Epithelial cell of proximal tubule (primary cell): ENCODE data around the gene DPY19L1. TPM values are rescaled to one million over a fixed set of nuclear protein-coding genes. Genes with fewer than 3 reads are reported as not detected.

Experiments used
- DNase-seq: peaks from one replicate; pipeline ENCODE4 v3.0.0-alpha.2; 2011; ENCODE audit warnings: low read depth
- H3K4me3 ChIP-seq: 2 replicates; pipeline ENCODE4 v1.5.1; 2011; ENCODE audit warnings: low read depth, mild to moderate bottlenecking, low read length
- CTCF ChIP-seq: conservative IDR thresholded peaks from 2 replicates; pipeline ENCODE4 v1.5.1; 2012; ENCODE audit warnings: low read depth, mild to moderate bottlenecking, low read length
- total RNA-seq: library from RNA; depleted of rRNA; stranded (reverse); fragments of >200 nt; gene quantifications from 2 replicates; pipeline ENCODE4 v1.2.3, GENCODE V29; 2015

Gene DPY19L1
- total RNA-seq, 1 donor from 2014 or later, result 28.0 TPM

DNA sequence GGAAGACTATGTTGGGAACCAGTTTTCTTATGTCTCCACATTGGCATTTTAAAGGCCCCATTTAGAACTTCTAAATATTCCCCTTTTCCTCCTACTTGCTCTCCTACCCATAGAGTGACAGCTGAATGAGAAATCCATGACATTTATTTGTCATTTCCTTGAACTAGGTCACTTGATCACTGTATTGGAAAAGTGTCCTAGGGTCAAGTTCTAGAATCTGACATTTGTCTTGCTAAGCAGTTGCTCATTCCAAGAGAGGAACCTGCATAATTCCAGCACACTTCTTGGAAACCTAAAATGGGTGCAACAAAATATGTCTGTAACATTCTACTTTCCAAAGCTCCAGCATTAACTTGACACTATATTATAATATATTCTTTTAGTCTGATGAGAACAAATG, 3.6 kb upstream of the DPY19L1 start:
- no peak for DNase-seq
- no peak overlapping the region for H3K4me3 ChIP-seq
- no peak for TF ChIP-seq CTCF

- DNase-seq, result no peak
- no peak for TF ChIP-seq CTCF
- H3K4me3 ChIP-seq, result no peak overlapping the region
These were observed 2.1 kb upstream of the DPY19L1 start for GRCh38 chr7:35039343-35039742.

DNA sequence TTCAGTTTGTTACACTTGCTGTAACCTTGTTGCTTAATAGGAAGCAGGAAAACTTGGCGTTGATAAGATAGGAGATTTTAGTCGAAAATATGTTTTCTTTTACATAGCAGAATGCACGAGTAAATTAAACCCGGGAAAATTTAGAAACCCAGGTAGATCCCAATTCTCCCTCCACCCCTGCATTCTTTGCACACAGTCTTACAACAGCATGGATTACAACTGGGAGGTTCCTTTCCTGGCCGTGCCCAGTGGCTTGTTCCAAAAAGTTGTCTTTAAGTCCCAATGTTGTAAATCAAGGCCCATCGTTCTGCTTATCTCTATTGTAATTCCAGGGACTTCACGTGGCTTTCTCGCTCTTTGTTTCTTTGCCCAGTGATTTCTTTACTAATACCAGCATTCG, 1.1 kb upstream of the DPY19L1 start:
- peak overlapping the region; percentile 72 for H3K4me3 ChIP-seq
- DNase-seq, result no peak
- no peak for TF ChIP-seq CTCF

GRCh38 chr7:35037526-35038341, 449 bp upstream of the DPY19L1 start:
- TF ChIP-seq CTCF, result peak; percentile 71
- H3K4me3 ChIP-seq, result peak overlapping the region; percentile 87
- no peak for DNase-seq

GRCh38 chr7:35036361-35037171, 719 bp downstream of the DPY19L1 start:
- peak overlapping the region; percentile 87 for H3K4me3 ChIP-seq
- no peak for DNase-seq

GRCh38 chr7:35035511-35035961, 1.7 kb downstream of the DPY19L1 start:
- peak; percentile 41 for TF ChIP-seq CTCF

More at GRCh38 chr7:35036361-35037171, 719 bp downstream of the DPY19L1 start:
- TF ChIP-seq CTCF, result no peak

More at GRCh38 chr7:35035511-35035961, 1.7 kb downstream of the DPY19L1 start:
- peak overlapping the region; percentile 87 for H3K4me3 ChIP-seq
- DNase-seq, result no peak
